H9 (cell line): Measurements from ENCODE around the gene WLS. TPM values are rescaled to one million over a fixed set of nuclear protein-coding genes. Genes with fewer than 3 reads are reported as not detected.

Experiments
- DNase-seq: peaks from one replicate; pipeline ENCODE4 v3.0.0-alpha.2; 2017
- H2AFZ ChIP-seq: one replicate; pipeline ENCODE4 v1.6.1; 2013; ENCODE audit warnings: mild to moderate bottlenecking, low read length, control low read depth, moderate library complexity
- H2AK5ac ChIP-seq: 2 replicates; pipeline ENCODE4 v1.6.1; 2013; ENCODE audit warnings: low read length, control low read depth, mixed read lengths; ENCODE audit not compliant: insufficient read length
- H2BK120ac ChIP-seq: one replicate; pipeline ENCODE4 v1.6.1; 2013; ENCODE audit warnings: low read depth, mild to moderate bottlenecking, low read length, control low read depth, inconsistent platforms; ENCODE audit not compliant: poor library complexity, severe bottlenecking
- H2BK12ac ChIP-seq: 2 replicates; pipeline ENCODE4 v1.6.1; 2013; ENCODE audit warnings: low read length, control low read depth, mixed read lengths, low read depth; ENCODE audit not compliant: insufficient read length
- H2BK15ac ChIP-seq: 2 replicates; pipeline ENCODE4 v1.6.1; 2013; ENCODE audit warnings: low read depth, low read length, control low read depth
- H2BK20ac ChIP-seq: one replicate; pipeline ENCODE4 v1.6.1; 2013; ENCODE audit warnings: low read depth, mild to moderate bottlenecking, low read length, control low read depth, inconsistent platforms; ENCODE audit not compliant: poor library complexity, severe bottlenecking
- H2BK5ac ChIP-seq: 2 replicates; pipeline ENCODE4 v1.6.1; 2013; ENCODE audit warnings: low read length, control low read depth, mixed read lengths; ENCODE audit not compliant: insufficient read length
- H3K14ac ChIP-seq: 2 replicates; pipeline ENCODE4 v1.6.1; 2013; ENCODE audit warnings: low read length, control low read depth; ENCODE audit not compliant: insufficient read depth
- H3K18ac ChIP-seq: 2 replicates; pipeline ENCODE4 v1.6.1; 2013; ENCODE audit warnings: low read depth, mild to moderate bottlenecking, mixed read lengths, low read length, control low read depth; ENCODE audit not compliant: insufficient read length
- H3K23ac ChIP-seq: 2 replicates; pipeline ENCODE4 v1.6.1; 2013; ENCODE audit warnings: low read length, control low read depth, mixed read lengths, low read depth; ENCODE audit not compliant: insufficient read length
- H3K23me2 ChIP-seq: 2 replicates; pipeline ENCODE4 v1.6.1; 2013; ENCODE audit warnings: low read depth, mild to moderate bottlenecking, mixed read lengths, low read length, control low read depth; ENCODE audit not compliant: insufficient read length, poor library complexity, severe bottlenecking
- H3K27ac ChIP-seq: 2 replicates; pipeline ENCODE4 v1.5.1; 2013; ENCODE audit warnings: low read length, control low read depth, mixed read lengths, low read depth; ENCODE audit not compliant: insufficient read length
- H3K27me3 ChIP-seq: 2 replicates; pipeline ENCODE4 v1.6.1; 2013; ENCODE audit warnings: low read length, control low read depth, inconsistent platforms; ENCODE audit not compliant: insufficient read depth
- H3K4ac ChIP-seq: 2 replicates; pipeline ENCODE4 v1.6.1; 2013; ENCODE audit warnings: low read depth, mild to moderate bottlenecking, control low read depth, inconsistent platforms, low read length, moderate library complexity
- H3K4me1 ChIP-seq: 2 replicates; pipeline ENCODE4 v1.6.1; 2013; ENCODE audit warnings: low read length, control low read depth, inconsistent platforms; ENCODE audit not compliant: insufficient read depth
- H3K4me2 ChIP-seq: 2 replicates; pipeline ENCODE4 v1.6.1; 2013; ENCODE audit warnings: low read length, control low read depth, mixed read lengths; ENCODE audit not compliant: insufficient read length, insufficient read depth
- H3K56ac ChIP-seq: 2 replicates; pipeline ENCODE4 v1.6.1; 2013; ENCODE audit warnings: low read depth, mild to moderate bottlenecking, mixed read lengths, low read length, control low read depth; ENCODE audit not compliant: insufficient read length
- H3K79me1 ChIP-seq: 2 replicates; pipeline ENCODE4 v1.6.1; 2013; ENCODE audit warnings: low read depth, mild to moderate bottlenecking, moderate library complexity, low read length, control low read depth, inconsistent platforms; ENCODE audit not compliant: insufficient read depth, poor library complexity, severe bottlenecking
- H3K79me2 ChIP-seq: 2 replicates; pipeline ENCODE4 v1.6.1; 2013; ENCODE audit warnings: low read length, control low read depth, inconsistent platforms; ENCODE audit not compliant: insufficient read depth
- H3K9ac ChIP-seq: 2 replicates; pipeline ENCODE4 v1.6.1; 2013; ENCODE audit warnings: low read length, control low read depth, mixed read lengths; ENCODE audit not compliant: insufficient read length; ENCODE audit errors: extremely low read depth
- H3K9me3 ChIP-seq: one replicate; pipeline ENCODE4 v1.6.1; 2013; ENCODE audit warnings: low read depth, low read length, inconsistent platforms; ENCODE audit not compliant: control insufficient read depth
- H3T11ph ChIP-seq: one replicate; pipeline ENCODE4 v1.6.1; 2013; ENCODE audit warnings: mild to moderate bottlenecking, low read length, control low read depth, inconsistent platforms
- H4K20me1 ChIP-seq: one replicate; pipeline ENCODE4 v1.6.1; 2013; ENCODE audit not compliant: control insufficient read depth, insufficient read length, insufficient read depth
- H4K5ac ChIP-seq: 2 replicates; pipeline ENCODE4 v1.6.1; 2013; ENCODE audit warnings: low read depth, mild to moderate bottlenecking, mixed read lengths, low read length, control low read depth; ENCODE audit not compliant: insufficient read length
- H4K8ac ChIP-seq: replicated peaks from 2 replicates; pipeline ENCODE4 v1.6.1; 2013; ENCODE audit warnings: low read length, control low read depth, mixed read lengths, low read depth; ENCODE audit not compliant: insufficient read length
- H4K91ac ChIP-seq: 2 replicates; pipeline ENCODE4 v1.6.1; 2013; ENCODE audit warnings: low read depth, mild to moderate bottlenecking, moderate library complexity, mixed read lengths, low read length, control low read depth; ENCODE audit not compliant: insufficient read length
- H3K27ac Mint-ChIP-seq, 3 experiments: 2 replicates in 2 of 3; 3 replicates in 1 of 3; pipeline ENCODE4 v1.8.0; 2020 to 2021; ENCODE audit warnings: mixed read lengths in 3 of 3, mild to moderate bottlenecking in 1 of 3, moderate library complexity in 1 of 3
- H3K27me3 Mint-ChIP-seq: 2 replicates; pipeline ENCODE4 v1.8.0; 2021; ENCODE audit warnings: low read depth, mild to moderate bottlenecking, moderate library complexity, mixed read lengths
- H3K36me3 Mint-ChIP-seq, 3 experiments: 2 replicates in 2 of 3; 3 replicates in 1 of 3; pipeline ENCODE4 v1.8.0; 2020 to 2021; ENCODE audit warnings: low read depth in 3 of 3, mixed read lengths in 3 of 3; ENCODE audit not compliant: insufficient read depth in 1 of 3
- H3K4me1 Mint-ChIP-seq, 2 experiments: 2 replicates each; pipeline ENCODE4 v1.8.0; 2020; ENCODE audit warnings: mixed read lengths in 2 of 2
- H3K4me3 Mint-ChIP-seq, 2 experiments: 2 replicates in 1 of 2; 3 replicates in 1 of 2; pipeline ENCODE4 v1.8.0; 2020 to 2021; ENCODE audit warnings: mild to moderate bottlenecking in 2 of 2, mixed read lengths in 2 of 2, moderate library complexity in 1 of 2
- H3K9me3 Mint-ChIP-seq, 2 experiments: 2 replicates in 1 of 2; 3 replicates in 1 of 2; pipeline ENCODE4 v1.8.0; 2020; ENCODE audit warnings: mild to moderate bottlenecking in 2 of 2, mixed read lengths in 2 of 2, moderate library complexity in 1 of 2
- CTCF ChIP-seq: fragments of 200-600 bp; sonication (generic); conservative IDR thresholded peaks from 3 replicates; pipeline ENCODE4 v1.8.0; 2021; ENCODE audit warnings: antibody characterized with exemption, mild to moderate bottlenecking
- WGBS: extraction: QIAGEN DNeasy Blood & Tissue Kit; methylation state at CpG from one replicate; pipeline ENCODE4 v1.1.7; 2013; ENCODE audit warnings: missing lambda C conversion rate, low lambda C conversion rate, mixed read lengths; ENCODE audit not compliant: insufficient read length; ENCODE audit errors: extremely low coverage; 5-methylcytosine and 5-hydroxymethylcytosine counted together
- total RNA-seq: library from RNA; stranded (reverse); gene quantifications from 2 replicates; pipeline ENCODE4 v1.2.1, GENCODE V29; 2021

WLS gene
- total RNA-seq, 1 experiment from 2014 or later = 0.94 TPM

DNA sequence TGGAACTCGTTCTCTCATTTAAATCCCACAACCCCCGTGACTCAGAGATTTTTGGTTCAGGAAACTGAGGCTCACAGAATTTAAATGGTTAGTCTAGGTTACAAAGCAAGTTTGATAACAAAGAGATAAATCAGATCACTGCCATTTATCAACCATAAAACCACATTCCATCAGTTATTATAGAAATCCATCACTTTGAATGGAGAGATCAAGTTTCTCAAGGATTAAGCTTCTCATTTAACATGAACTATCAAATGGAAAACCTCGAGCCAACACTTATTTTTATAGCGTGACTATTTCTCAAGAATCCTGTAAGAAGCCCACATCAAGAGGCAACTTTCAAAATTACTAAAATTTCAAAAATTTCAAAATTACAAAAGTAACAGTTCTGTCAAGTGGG, 11.9 kb downstream of the WLS start:
- H3K9me3 ChIP-seq = no peaks in the 10 kb centered on the region
- no peak overlapping the region for H2BK5ac ChIP-seq
- no peak overlapping the region for H2AK5ac ChIP-seq
- no peak overlapping the region for H4K5ac ChIP-seq
- H3K4me2 ChIP-seq = no peak overlapping the region
- no peak overlapping the region for H3K23ac ChIP-seq
- no peak overlapping the region for H2BK15ac ChIP-seq
- no CpG with 5 or more reads among the region's 4 CpGs for WGBS
- H3K79me1 ChIP-seq = no peaks in the 10 kb centered on the region
- no peaks in the 10 kb centered on the region for H4K20me1 ChIP-seq
- no peaks in the 10 kb centered on the region for H3K79me2 ChIP-seq
- H3K4ac ChIP-seq = no peak overlapping the region
- H3K14ac ChIP-seq = no peak overlapping the region
- no peak overlapping the region for H3K4me3 Mint-ChIP-seq
- H3K36me3 Mint-ChIP-seq = no peaks in the 10 kb centered on the region
- H3K27ac ChIP-seq = no peak overlapping the region
- H3K27ac Mint-ChIP-seq = no peak overlapping the region
- no peak overlapping the region for H3K56ac ChIP-seq
- H3K9me3 Mint-ChIP-seq = no peaks in the 10 kb centered on the region
- peaks cover 5 to 11% of the 10 kb centered on the region in 2 experiments for H3K4me1 Mint-ChIP-seq
- H3K4me1 ChIP-seq = no peaks in the 10 kb centered on the region
- no peaks in the 10 kb centered on the region for H3K27me3 ChIP-seq
- H3K27me3 Mint-ChIP-seq = peaks cover 56% of the 10 kb centered on the region
- H2BK120ac ChIP-seq = no peak overlapping the region
- H3K23me2 ChIP-seq = no peaks in the 10 kb centered on the region
- DNase-seq = no peak
- no peak for TF ChIP-seq CTCF
- no peak overlapping the region for H2BK12ac ChIP-seq
- H2AFZ ChIP-seq = no peak overlapping the region
- no peak overlapping the region for H4K8ac ChIP-seq
- no peak overlapping the region for H3T11ph ChIP-seq
- no peak overlapping the region for H3K9ac ChIP-seq
- H2BK20ac ChIP-seq = no peak overlapping the region
- H3K18ac ChIP-seq = no peak overlapping the region
- no peak overlapping the region for H4K91ac ChIP-seq
